GM23338 (cell line): Measurements from ENCODE around the gene JAZF1. TPM values are rescaled to one million over a fixed set of nuclear protein-coding genes. Genes with fewer than 3 reads are reported as not detected.
A peak's percentile ranks its signal among the peaks of the same experiment; 100 is the strongest.

Experiments
- ATAC-seq: fragments of 200-7000 bp; cut with Tn5 transposase; 3 replicates; pipeline ENCODE4 v1.9.1; 2020
- DNase-seq: peaks from one replicate; pipeline ENCODE4 v3.0.0-alpha.2; 2015; ENCODE audit warnings: low spot score
- H2AFZ ChIP-seq: fragments of 200-600 bp; sonication (generic); 2 replicates; pipeline ENCODE4 v1.8.0; 2016; ENCODE audit warnings: antibody characterized with exemption, mild to moderate bottlenecking, moderate library complexity
- H3F3A ChIP-seq: fragments of 200-600 bp; sonication (generic); replicated peaks from 2 replicates; pipeline ENCODE4 v1.8.0; 2017; ENCODE audit warnings: antibody characterized with exemption, mixed run types, low read depth
- H3K27ac ChIP-seq: fragments of 200-600 bp; sonication (generic); 2 replicates; pipeline ENCODE4 v1.6.1; 2016; ENCODE audit warnings: low read depth
- H3K27me3 ChIP-seq: fragments of 200-600 bp; sonication (generic); 2 replicates; pipeline ENCODE4 v1.8.0; 2016; ENCODE audit warnings: mild to moderate bottlenecking, mixed run types, moderate library complexity; ENCODE audit not compliant: insufficient read depth
- H3K36me3 ChIP-seq: fragments of 200-600 bp; sonication (generic); 2 replicates; pipeline ENCODE4 v1.8.0; 2016; ENCODE audit warnings: mild to moderate bottlenecking; ENCODE audit not compliant: insufficient read depth
- H3K4me1 ChIP-seq: fragments of 200-600 bp; sonication (generic); 2 replicates; pipeline ENCODE4 v1.8.0; 2016; ENCODE audit warnings: mild to moderate bottlenecking, moderate library complexity; ENCODE audit not compliant: insufficient read depth
- H3K4me2 ChIP-seq: fragments of 200-600 bp; sonication (generic); 2 replicates; pipeline ENCODE4 v1.7.1; 2017; ENCODE audit warnings: mixed run types
- H3K4me3 ChIP-seq: fragments of 200-600 bp; sonication (generic); 2 replicates; pipeline ENCODE4 v1.6.1; 2016; ENCODE audit warnings: mixed run types
- H3K79me2 ChIP-seq: fragments of 200-600 bp; sonication (generic); replicated peaks from 2 replicates; pipeline ENCODE4 v1.8.0; 2017; ENCODE audit warnings: mild to moderate bottlenecking; ENCODE audit not compliant: insufficient read depth
- H3K9me2 ChIP-seq: fragments of 200-600 bp; sonication (generic); 2 replicates; pipeline ENCODE4 v1.8.0; 2017; ENCODE audit not compliant: insufficient read depth
- H4K20me1 ChIP-seq: fragments of 200-600 bp; sonication (generic); replicated peaks from 2 replicates; pipeline ENCODE4 v1.8.0; 2017; ENCODE audit warnings: mild to moderate bottlenecking; ENCODE audit not compliant: insufficient read depth
- H3K27ac Mint-ChIP-seq: 2 replicates; pipeline ENCODE4 v1.8.0; 2020; ENCODE audit warnings: inconsistent platforms, mild to moderate bottlenecking, moderate library complexity, mixed read lengths
- H3K27me3 Mint-ChIP-seq: 3 replicates; pipeline ENCODE4 v1.8.0; 2022; ENCODE audit warnings: low read depth, mild to moderate bottlenecking, moderate library complexity, mixed read lengths, inconsistent platforms; ENCODE audit not compliant: insufficient read depth, poor library complexity
- H3K36me3 Mint-ChIP-seq: 3 replicates; pipeline ENCODE4 v1.8.0; 2021; ENCODE audit warnings: low read depth, mild to moderate bottlenecking, inconsistent platforms, moderate library complexity, mixed read lengths
- H3K4me1 Mint-ChIP-seq: 3 replicates; pipeline ENCODE4 v1.8.0; 2020; ENCODE audit warnings: mild to moderate bottlenecking, inconsistent platforms, mixed read lengths
- H3K4me3 Mint-ChIP-seq: 3 replicates; pipeline ENCODE4 v1.8.0; 2021; ENCODE audit warnings: moderate library complexity, mild to moderate bottlenecking, inconsistent platforms, mixed read lengths
- H3K9me3 Mint-ChIP-seq: 3 replicates; pipeline ENCODE4 v1.8.0; 2020; ENCODE audit warnings: moderate library complexity, mild to moderate bottlenecking, inconsistent platforms, mixed read lengths
- CREB1 ChIP-seq: fragments of 250-450 bp; sonication (Bioruptor Pico); IDR thresholded peaks from 2 replicates; pipeline ENCODE4 v1.5.0; 2020; ENCODE audit warnings: low read depth, mild to moderate bottlenecking, moderate library complexity
- CTCF ChIP-seq, 2 experiments: fragments of 200-600 bp in 1 of 2; sonication (generic) in 1 of 2; conservative IDR thresholded peaks; 2 replicates each; pipeline versions ENCODE4 v1.5.1 to v1.6.1; 2016 to 2017; ENCODE audit warnings: antibody characterized with exemption in 2 of 2, low read depth in 2 of 2, mild to moderate bottlenecking in 2 of 2, moderate library complexity in 1 of 2
- ETS1 ChIP-seq: IDR thresholded peaks from 2 replicates; pipeline ENCODE4 v1.6.1; 2016; ENCODE audit warnings: antibody characterized with exemption
- EZH2 ChIP-seq: fragments of 200-600 bp; sonication (generic); IDR thresholded peaks from one replicate; pipeline ENCODE4 v1.8.0; 2017; ENCODE audit warnings: antibody characterized with exemption, mild to moderate bottlenecking, low read depth; ENCODE audit not compliant: unreplicated experiment
- EZH2phosphoT487 ChIP-seq: fragments of 200-600 bp; sonication (generic); IDR thresholded peaks from one replicate; pipeline ENCODE4 v1.8.1; 2018; ENCODE audit warnings: antibody characterized with exemption; ENCODE audit not compliant: unreplicated experiment
- JUNB ChIP-seq: IDR thresholded peaks from one replicate; pipeline ENCODE4 v1.6.1; 2016; ENCODE audit warnings: antibody characterized with exemption; ENCODE audit not compliant: unreplicated experiment
- NANOG ChIP-seq: IDR thresholded peaks from 2 replicates; pipeline ENCODE4 v1.6.1; 2016; ENCODE audit warnings: antibody characterized with exemption, borderline replicate concordance
- POLR2AphosphoS5 ChIP-seq: IDR thresholded peaks from 2 replicates; pipeline ENCODE4 v1.6.1; 2016; ENCODE audit warnings: antibody characterized with exemption, low read depth
- REST ChIP-seq: IDR thresholded peaks from one replicate; pipeline ENCODE4 v1.6.1; 2018; ENCODE audit warnings: antibody characterized with exemption; ENCODE audit not compliant: unreplicated experiment
- STAT1 ChIP-seq: IDR thresholded peaks from one replicate; pipeline ENCODE4 v1.6.1; 2016; ENCODE audit warnings: antibody characterized with exemption; ENCODE audit not compliant: unreplicated experiment
- ZNF114 ChIP-seq: fragments of 250-450 bp; sonication (Bioruptor Pico); IDR thresholded peaks from 2 replicates; pipeline ENCODE4 v1.5.0; 2020; ENCODE audit warnings: mild to moderate bottlenecking, moderate library complexity
- ZNF331 ChIP-seq: fragments of 250-450 bp; sonication (Bioruptor Pico); IDR thresholded peaks from 2 replicates; pipeline ENCODE4 v1.5.0; 2020; ENCODE audit warnings: low read depth, mild to moderate bottlenecking, moderate library complexity
- polyA plus RNA-seq: library from polyadenylated mRNA; unstranded; fragments of >200 nt; fragmentation: Nextera tagmentation; extraction: Ambion mirVana; gene quantifications from 2 replicates; pipeline ENCODE4 v1.2.1, GENCODE V29; 2016
- total RNA-seq: library from RNA; depleted of rRNA; stranded (reverse); fragments of >200 nt; shearing (Covaris generic); gene quantifications from 2 replicates; pipeline ENCODE4 v1.2.3, GENCODE V29; 2014

JAZF1 gene
- total and polyA plus RNA-seq, 2 experiments from 2014 or later: 12.2 to 22.2 TPM

DNA sequence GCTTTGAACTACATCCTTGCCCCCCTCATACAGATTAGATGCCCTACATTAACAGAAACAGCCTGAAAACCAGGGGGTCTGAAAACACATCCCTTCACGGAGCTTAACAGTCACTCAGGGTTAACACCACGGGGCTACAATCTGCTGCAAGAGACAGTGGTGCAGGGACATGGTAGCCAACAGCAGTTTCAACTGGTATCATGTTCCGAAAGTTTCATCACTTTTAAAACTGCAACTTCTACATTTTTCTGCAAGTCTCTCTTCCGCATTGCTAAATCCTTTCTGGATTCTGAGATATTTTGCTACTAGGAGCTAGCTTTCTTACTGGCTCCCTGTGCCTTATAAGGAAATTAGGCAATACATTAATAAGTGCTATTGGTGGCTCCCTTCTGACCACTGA is 92.6 kb downstream of the JAZF1 start:
- H2AFZ ChIP-seq: no peak overlapping the region
- no peaks in the 10 kb centered on the region for H3K36me3 ChIP-seq
- Mint-ChIP-seq H3K27me3 (no peaks in the 10 kb centered on the region), H3K4me1 (peaks cover 14% of the 10 kb centered on the region), H3K36me3 (no peaks in the 10 kb centered on the region), H3K4me3 (no peak overlapping the region), H3K9me3 (no peaks in the 10 kb centered on the region), H3K27ac (no peak overlapping the region)
- no peak for ATAC-seq
- no peaks in the 10 kb centered on the region for H3K27me3 ChIP-seq
- DNase-seq: no peak
- peak overlapping the region; percentile 44 for H3K4me2 ChIP-seq
- peaks cover 51% of the 10 kb centered on the region for H3K79me2 ChIP-seq
- peak overlapping the region; percentile 24; the same call in 1 of the 2 replicates for H3K27ac ChIP-seq
- H4K20me1 ChIP-seq: no peaks in the 10 kb centered on the region
- H3F3A ChIP-seq: no peaks in the 10 kb centered on the region
- no peak overlapping the region; the same call in 1 of the 2 replicates for H3K4me3 ChIP-seq
- H3K4me1 ChIP-seq: peaks cover 23% of the 10 kb centered on the region
- no peaks in the 10 kb centered on the region for H3K9me2 ChIP-seq
- TF ChIP-seq CTCF (conservative IDR thresholded peaks at IDR 0.05; ENCODE audit: low read depth in 2 of 2) (no peak), REST (no peak)

- H3K27ac ChIP-seq: no peak overlapping the region
- Mint-ChIP-seq H3K4me3 (no peak overlapping the region), H3K27ac (no peak overlapping the region), H3K4me1 (peaks cover 14% of the 10 kb centered on the region), H3K9me3 (no peaks in the 10 kb centered on the region), H3K36me3 (no peaks in the 10 kb centered on the region), H3K27me3 (no peaks in the 10 kb centered on the region)
- H3K4me3 ChIP-seq: no peak overlapping the region
- peaks cover 44% of the 10 kb centered on the region for H3K79me2 ChIP-seq
- peaks cover 27% of the 10 kb centered on the region for H3K4me1 ChIP-seq
- no peaks in the 10 kb centered on the region for H3K9me2 ChIP-seq
- DNase-seq (no peak), ATAC-seq (no peak)
- H4K20me1 ChIP-seq: no peaks in the 10 kb centered on the region
- no peak overlapping the region for H2AFZ ChIP-seq
- H3K4me2 ChIP-seq: no peak overlapping the region
- no peaks in the 10 kb centered on the region for H3F3A ChIP-seq
- H3K36me3 ChIP-seq: no peaks in the 10 kb centered on the region
- H3K27me3 ChIP-seq: no peaks in the 10 kb centered on the region
- TF ChIP-seq CTCF (conservative IDR thresholded peaks at IDR 0.05; ENCODE audit: low read depth in 2 of 2): no peak
- TF ChIP-seq ZNF331 (CRISPR knock-in tag): no peak
- no peak for TF ChIP-seq NANOG
- TF ChIP-seq STAT1: no peak
- TF ChIP-seq REST: no peak
- no peak for TF ChIP-seq CREB1 (CRISPR knock-in tag)
- no peak for TF ChIP-seq ETS1
- TF ChIP-seq JUNB: no peak
- no peak for TF ChIP-seq EZH2phosphoT487
- no peak for TF ChIP-seq POLR2AphosphoS5
- no peak for TF ChIP-seq EZH2
- TF ChIP-seq ZNF114 (CRISPR knock-in tag): no peak
Measured at GRCh38 chr7:28086198-28086597, 94.4 kb downstream of the JAZF1 start.
